DOHH2 (cell line): ENCODE results near the gene CHRNB1.

Experiments
- H3F3A ChIP-seq: fragments of 200-600 bp; sonication (generic), shearing (Covaris generic); 2 replicates; pipeline ENCODE4 v1.6.0; 2016; ENCODE audit warnings: antibody characterized with exemption, mild to moderate bottlenecking; ENCODE audit not compliant: control insufficient read depth, insufficient read depth
- H3K27ac ChIP-seq: fragments of 200-600 bp; sonication (generic); 2 replicates; pipeline ENCODE4 v1.5.1; 2014; ENCODE audit warnings: low read depth, mild to moderate bottlenecking, low read length, moderate library complexity
- H3K27me3 ChIP-seq: fragments of 200-600 bp; sonication (generic); 2 replicates; pipeline ENCODE4 v1.6.1; 2014; ENCODE audit warnings: mild to moderate bottlenecking, low read length, mixed read lengths; ENCODE audit not compliant: control insufficient read depth
- H3K36me3 ChIP-seq: fragments of 200-600 bp; sonication (generic); 2 replicates; pipeline ENCODE4 v1.6.1; 2014; ENCODE audit warnings: mild to moderate bottlenecking, low read length, moderate library complexity, mixed read lengths; ENCODE audit not compliant: control insufficient read depth
- H3K4me1 ChIP-seq: fragments of 200-600 bp; sonication (generic); 2 replicates; pipeline ENCODE4 v1.6.1; 2014; ENCODE audit warnings: mild to moderate bottlenecking, low read length, mixed read lengths; ENCODE audit not compliant: control insufficient read depth
- H3K4me2 ChIP-seq: fragments of 200-600 bp; sonication (generic); 2 replicates; pipeline ENCODE4 v1.6.0; 2014; ENCODE audit warnings: mild to moderate bottlenecking, low read length, moderate library complexity
- H3K4me3 ChIP-seq: fragments of 200-600 bp; sonication (generic); 2 replicates; pipeline ENCODE4 v1.5.1; 2014; ENCODE audit warnings: mild to moderate bottlenecking, low read length, mixed read lengths
- H3K79me2 ChIP-seq: fragments of 200-600 bp; sonication (generic); 2 replicates; pipeline ENCODE4 v1.6.1; 2014; ENCODE audit warnings: mild to moderate bottlenecking, low read length, mixed read lengths; ENCODE audit not compliant: control insufficient read depth
- H3K9me2 ChIP-seq: fragments of 200-600 bp; sonication (generic); replicated peaks from 2 replicates; pipeline ENCODE4 v1.6.1; 2014; ENCODE audit warnings: mild to moderate bottlenecking, low read length, mixed read lengths; ENCODE audit not compliant: control insufficient read depth
- H3K9me3 ChIP-seq: fragments of 200-600 bp; sonication (generic); 2 replicates; pipeline ENCODE4 v1.6.1; 2014; ENCODE audit warnings: antibody characterized with exemption, low read length, mixed read lengths; ENCODE audit not compliant: control insufficient read depth, insufficient read depth
- H4K20me1 ChIP-seq: fragments of 200-600 bp; sonication (generic); 2 replicates; pipeline ENCODE4 v1.6.0; 2014; ENCODE audit warnings: low read depth, mild to moderate bottlenecking, antibody characterized with exemption, low read length, moderate library complexity; ENCODE audit not compliant: control insufficient read depth, insufficient read depth
- CTCF ChIP-seq: fragments of 200-600 bp; sonication (generic); IDR thresholded peaks from one replicate; pipeline ENCODE4 v1.5.1; 2014; ENCODE audit warnings: antibody characterized with exemption, mild to moderate bottlenecking, low read depth, low read length; ENCODE audit not compliant: poor library complexity, severe bottlenecking
- EZH2phosphoT487 ChIP-seq: fragments of 200-600 bp; sonication (generic); IDR thresholded peaks from 2 replicates; pipeline ENCODE4 v1.6.1; 2017; ENCODE audit warnings: borderline replicate concordance, mild to moderate bottlenecking, antibody characterized with exemption, low read length, moderate library complexity, mixed read lengths

Gene CHRNB1

GRCh38 chr17:7466639-7467341 lies 21.9 kb downstream of the CHRNB1 start:
- Histone ChIP-seq H3K36me3 (no peaks in the 10 kb centered on the region; the same call in 1 of the 2 replicates), H3K4me1 (peaks cover 21% of the 10 kb centered on the region), H3K27me3 (no peaks in the 10 kb centered on the region), H4K20me1 (no peaks in the 10 kb centered on the region), H3K27ac (peak overlapping the region; percentile 27), H3K9me2 (no peaks in the 10 kb centered on the region), H3K4me2 (peak overlapping the region; percentile 57), H3K9me3 (no peaks in the 10 kb centered on the region), H3F3A (0 out of 2 replicates have a peak, but pooled peaks cover 3% of the 10 kb centered on the region), H3K79me2 (peaks cover 8% of the 10 kb centered on the region), H3K4me3 (peak overlapping the region; percentile 35)
- TF ChIP-seq CTCF (no peak), EZH2phosphoT487 (no peak)

DNA sequence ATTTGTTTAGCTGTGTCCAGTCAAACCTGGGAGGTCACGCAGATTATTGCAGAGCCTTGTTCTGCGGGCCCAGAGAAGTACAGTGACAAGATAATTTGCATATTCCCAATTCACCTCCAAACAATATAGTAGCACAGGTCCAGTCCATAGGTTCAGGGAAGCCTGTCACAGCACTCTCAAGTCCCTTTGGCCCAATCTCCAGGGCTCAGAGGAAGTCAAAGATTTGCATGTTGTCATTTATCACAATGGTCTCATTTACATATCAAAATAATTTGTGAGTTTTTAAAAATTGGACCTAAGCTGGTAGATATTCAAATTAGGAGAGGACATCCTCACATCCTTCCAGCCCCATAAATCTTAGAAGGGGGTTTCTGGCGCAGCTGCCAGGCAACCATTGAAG lies 22.6 kb downstream of the CHRNB1 start:
- Histone ChIP-seq H4K20me1 (no peaks in the 10 kb centered on the region), H3K79me2 (peaks cover 8% of the 10 kb centered on the region), H3K27ac (0 out of 2 replicates have a peak overlapping the region, but pooled peaks have one; percentile 27)

GRCh38 chr17:7468290-7468689 lies 23.4 kb downstream of the CHRNB1 start:
- Histone ChIP-seq H4K20me1 (no peaks in the 10 kb centered on the region), H3K4me2 (no peak overlapping the region), H3K36me3 (no peaks in the 10 kb centered on the region; the same call in 1 of the 2 replicates), H3K27me3 (no peaks in the 10 kb centered on the region), H3K4me1 (peaks cover 21% of the 10 kb centered on the region), H3K79me2 (peaks cover 8% of the 10 kb centered on the region), H3K9me2 (no peaks in the 10 kb centered on the region), H3F3A (0 out of 2 replicates have a peak, but pooled peaks cover 3% of the 10 kb centered on the region), H3K4me3 (no peak overlapping the region), H3K27ac (no peak overlapping the region), H3K9me3 (no peaks in the 10 kb centered on the region)
- no peak for TF ChIP-seq CTCF
- no peak for TF ChIP-seq EZH2phosphoT487

More for the DNA sequence above, 22.6 kb downstream of the CHRNB1 start:
- Histone ChIP-seq H3K36me3 (no peaks in the 10 kb centered on the region; the same call in 1 of the 2 replicates), H3K27me3 (no peaks in the 10 kb centered on the region), H3K4me3 (peak overlapping the region; percentile 35), H3K4me2 (peak overlapping the region; percentile 57), H3K9me3 (no peaks in the 10 kb centered on the region), H3K9me2 (no peaks in the 10 kb centered on the region), H3K4me1 (peaks cover 21% of the 10 kb centered on the region), H3F3A (0 out of 2 replicates have a peak, but pooled peaks cover 3% of the 10 kb centered on the region)
- TF ChIP-seq CTCF (no peak), EZH2phosphoT487 (no peak)
